ENCODE results near the gene SLC39A9. TPM values are rescaled to one million over a fixed set of nuclear protein-coding genes. Genes with fewer than 3 reads are reported as not detected.

The SLC39A9 gene
- 54.5 and 61.2 TPM in 2 replicates for total RNA-seq (ENCODE audit: low replicate concordance)

- TF ChIP-seq, protein P1, sequence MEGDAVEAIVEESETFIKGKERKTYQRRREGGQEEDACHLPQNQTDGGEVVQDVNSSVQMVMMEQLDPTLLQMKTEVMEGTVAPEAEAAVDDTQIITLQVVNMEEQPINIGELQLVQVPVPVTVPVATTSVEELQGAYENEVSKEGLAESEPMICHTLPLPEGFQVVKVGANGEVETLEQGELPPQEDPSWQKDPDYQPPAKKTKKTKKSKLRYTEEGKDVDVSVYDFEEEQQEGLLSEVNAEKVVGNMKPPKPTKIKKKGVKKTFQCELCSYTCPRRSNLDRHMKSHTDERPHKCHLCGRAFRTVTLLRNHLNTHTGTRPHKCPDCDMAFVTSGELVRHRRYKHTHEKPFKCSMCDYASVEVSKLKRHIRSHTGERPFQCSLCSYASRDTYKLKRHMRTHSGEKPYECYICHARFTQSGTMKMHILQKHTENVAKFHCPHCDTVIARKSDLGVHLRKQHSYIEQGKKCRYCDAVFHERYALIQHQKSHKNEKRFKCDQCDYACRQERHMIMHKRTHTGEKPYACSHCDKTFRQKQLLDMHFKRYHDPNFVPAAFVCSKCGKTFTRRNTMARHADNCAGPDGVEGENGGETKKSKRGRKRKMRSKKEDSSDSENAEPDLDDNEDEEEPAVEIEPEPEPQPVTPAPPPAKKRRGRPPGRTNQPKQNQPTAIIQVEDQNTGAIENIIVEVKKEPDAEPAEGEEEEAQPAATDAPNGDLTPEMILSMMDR (IDR thresholded peaks at IDR 0.05): no peak
- TF ChIP-seq EZH2phosphoT487 (IDR thresholded peaks at IDR 0.05) (no peak), EZH2 (IDR thresholded peaks at IDR 0.05) (no peak)
- Mint-ChIP-seq H3K27me3 (ENCODE audit: insufficient read depth, low read depth) (no peaks in the 10 kb centered on the region), H3K36me3 (peaks cover 21% of the 10 kb centered on the region), H3K27ac (peak within 1 kb of the TSS; percentile 100), H3K4me3 (peak within 1 kb of the TSS; percentile 94), H3K9me3 (no peaks in the 10 kb centered on the region), H3K4me1 (peaks cover 36% of the 10 kb centered on the region)
- Histone ChIP-seq H2AFZ (replicated peaks) (peak within 1 kb of the TSS; percentile 99), H3K9ac (peak within 1 kb of the TSS; percentile 98), H3K4me1 (peaks cover 35% of the 10 kb centered on the region), H3F3A (ENCODE audit: low read depth) (peaks cover 9% of the 10 kb centered on the region), H3K27ac (peak within 1 kb of the TSS; percentile 83), H3K4me2 (peak within 1 kb of the TSS; percentile 84), H4K20me1 (ENCODE audit: low read depth) (peaks cover 72% of the 10 kb centered on the region), H3K9me3 (ENCODE audit: low read depth) (no peaks in the 10 kb centered on the region), H3K4me3 (peak within 1 kb of the TSS; percentile 93), H3K79me2 (ENCODE audit: low read depth) (peaks cover 96% of the 10 kb centered on the region), H3K36me3 (peaks cover 19% of the 10 kb centered on the region), H3K27me3 (no peaks in the 10 kb centered on the region)
- DNase-seq (ENCODE audit: low spot score): peak; percentile 97
These were observed at the start of gene SLC39A9, which contains the start of gene ERH for GRCh38 chr14:69398053-69398817. SLC39A9 (plus strand) TSS chr14:69398692; CDS start chr14:69399370, 678 bp downstream. ERH (minus strand) TSS chr14:69398299; CDS start chr14:69398233, 66 bp downstream.

GRCh38 chr14:69349091-69349777 lies 49.3 kb upstream of the SLC39A9 start:
- H3K36me3 ChIP-seq: no peaks in the 10 kb centered on the region
- H3K27ac Mint-ChIP-seq: no peak overlapping the region

GRCh38 chr14:69350892-69351291 lies 47.6 kb upstream of the SLC39A9 start:
- H3K9me3 Mint-ChIP-seq: no peaks in the 10 kb centered on the region
- no peaks in the 10 kb centered on the region for H4K20me1 ChIP-seq (ENCODE audit: low read depth)
- no peaks in the 10 kb centered on the region for H3K36me3 ChIP-seq
- peaks cover 12% of the 10 kb centered on the region for H3K27me3 Mint-ChIP-seq (ENCODE audit: insufficient read depth, low read depth)
- H3K4me2 ChIP-seq: no peak overlapping the region
- peaks cover 24% of the 10 kb centered on the region for H3K4me1 Mint-ChIP-seq
- no peaks in the 10 kb centered on the region for H3K79me2 ChIP-seq (ENCODE audit: low read depth)
- no peak overlapping the region for H3K27ac ChIP-seq
- no peak overlapping the region for H3K9ac ChIP-seq
- no peak overlapping the region for H3K4me3 ChIP-seq
- H2AFZ ChIP-seq (replicated peaks): no peak overlapping the region
- no peak overlapping the region for H3K4me3 Mint-ChIP-seq
- no peak for DNase-seq (ENCODE audit: low spot score)
- no peaks in the 10 kb centered on the region for H3K27me3 ChIP-seq
- no peak overlapping the region for H3K27ac Mint-ChIP-seq
- H3K9me3 ChIP-seq (ENCODE audit: low read depth): no peaks in the 10 kb centered on the region
- peaks cover 23% of the 10 kb centered on the region for H3K4me1 ChIP-seq
- no peaks in the 10 kb centered on the region for H3F3A ChIP-seq (ENCODE audit: low read depth)
- TF ChIP-seq EZH2phosphoT487 (IDR thresholded peaks at IDR 0.05) (no peak), EZH2 (IDR thresholded peaks at IDR 0.05) (no peak)
- TF ChIP-seq, protein P1 (IDR thresholded peaks at IDR 0.05): no peak
- H3K36me3 Mint-ChIP-seq: peaks cover 11% of the 10 kb centered on the region

More at GRCh38 chr14:69349091-69349777, 49.3 kb upstream of the SLC39A9 start:
- no peaks in the 10 kb centered on the region for H3K79me2 ChIP-seq (ENCODE audit: low read depth)
- H3K4me3 ChIP-seq: no peak overlapping the region
- H3K27ac ChIP-seq: no peak overlapping the region
- H2AFZ ChIP-seq (replicated peaks): no peak overlapping the region
- H4K20me1 ChIP-seq (ENCODE audit: low read depth): no peaks in the 10 kb centered on the region
- no peaks in the 10 kb centered on the region for H3K9me3 ChIP-seq (ENCODE audit: low read depth)
- H3K9me3 Mint-ChIP-seq: no peaks in the 10 kb centered on the region
- peaks cover 19% of the 10 kb centered on the region for H3K4me1 Mint-ChIP-seq
- no peak for DNase-seq (ENCODE audit: low spot score)
- H3K27me3 Mint-ChIP-seq (ENCODE audit: insufficient read depth, low read depth): peaks cover 9% of the 10 kb centered on the region
- peaks cover 3% of the 10 kb centered on the region for H3F3A ChIP-seq (ENCODE audit: low read depth)
- no peak for TF ChIP-seq EZH2phosphoT487 (IDR thresholded peaks at IDR 0.05)
- TF ChIP-seq EZH2 (IDR thresholded peaks at IDR 0.05): no peak
- TF ChIP-seq, protein P1 (IDR thresholded peaks at IDR 0.05): no peak
- H3K4me3 Mint-ChIP-seq: no peak overlapping the region
- no peaks in the 10 kb centered on the region for H3K27me3 ChIP-seq
- H3K36me3 Mint-ChIP-seq: peaks cover 11% of the 10 kb centered on the region
- no peak overlapping the region for H3K4me2 ChIP-seq
- peaks cover 27% of the 10 kb centered on the region for H3K4me1 ChIP-seq
- no peak overlapping the region for H3K9ac ChIP-seq

Measured in neural progenitor cell (in vitro differentiated cells).